ENCODE results near the gene HDAC4. TPM values are rescaled to one million over a fixed set of nuclear protein-coding genes. Genes with fewer than 3 reads are reported as not detected.

Gene HDAC4
- total and polyA plus RNA-seq, 9 of the 15 experiments (the other 6 are each of a cell fraction or from before 2014, with no cell fraction given), result 0.11 to 20.2 (median 4.0) TPM

GRCh38 chr2:239131521-239131920 lies 269.3 kb downstream of the HDAC4 start:
- H3K4me1 ChIP-seq (replicated peaks in 1 of 2; ENCODE audit: control insufficient read depth in 2 of 2, insufficient read depth in 2 of 2, low read length in 2 of 2), result no peaks in the 10 kb centered on the region
- no peaks in the 10 kb centered on the region for H4K20me1 ChIP-seq (replicated peaks; ENCODE audit: control insufficient read depth, insufficient read depth, low read length)
- no peaks in the 10 kb centered on the region for H3K79me2 ChIP-seq (ENCODE audit: control insufficient read depth, insufficient read depth, low read length)
- H2AFZ ChIP-seq (ENCODE audit: low read depth, low read length), result no peak overlapping the region
- no peaks in the 10 kb centered on the region for H3K9me3 ChIP-seq (replicated peaks; ENCODE audit: control insufficient read depth, insufficient read depth, low read depth, low read length)
- no peak for ATAC-seq
- H3K36me3 ChIP-seq (ENCODE audit: control insufficient read depth, insufficient read depth, low read length), result peaks cover 10% of the 10 kb centered on the region; the same call in 1 of the 3 replicates
- H3K27me3 ChIP-seq (ENCODE audit: control insufficient read depth in 2 of 2, insufficient read depth in 2 of 2, low read length in 2 of 2), result no peaks in the 10 kb centered on the region
- ChIA-PET CTCF (ENCODE audit: low intra/inter-chr PET ratio) (no interaction called here), POLR2A (no interaction called here)
- no peak for DNase-seq (ENCODE audit: extremely low read depth in 1 of 4, low spot score in 3 of 4)
- WGBS (ENCODE audit: insufficient coverage, low coverage, missing lambda C conversion rate), result 73% methylated on average over 6 of the region's 10 CpGs
- no TSS peak for BruUV-seq (replicated peaks)
- TF ChIP-seq ZNF589 (CRISPR knock-in tag; IDR thresholded peaks at IDR 0.05; ENCODE audit: low read depth) (no peak), BCL6 (CRISPR knock-in tag; IDR thresholded peaks at IDR 0.05) (no peak), NCOA4 (IDR thresholded peaks at IDR 0.05; ENCODE audit: partially characterized antibody) (no peak), ZNF507 (tag; conservative IDR thresholded peaks at IDR 0.05) (no peak), CBFA2T3 (IDR thresholded peaks at IDR 0.05) (no peak), MEF2D (tag; conservative IDR thresholded peaks at IDR 0.05; ENCODE audit: low read depth) (no peak), MNT (conservative IDR thresholded peaks at IDR 0.05) (no peak), HES1 (IDR thresholded peaks at IDR 0.05; ENCODE audit: low read depth) (no peak), POLR3G (IDR thresholded peaks at IDR 0.05; ENCODE audit: extremely low read depth, insufficient read length, insufficient replicate concordance) (no peak), MXI1 (IDR thresholded peaks at IDR 0.05; ENCODE audit: low read depth, low read length) (no peak), ETV5 (CRISPR knock-in tag; IDR thresholded peaks at IDR 0.05; ENCODE audit: low read depth) (no peak), YY1 (IDR thresholded peaks at IDR 0.05; ENCODE audit: borderline replicate concordance in 1 of 3, control insufficient read depth in 1 of 3, extremely low read depth in 1 of 3, insufficient read depth in 3 of 3, insufficient read length in 1 of 3, insufficient replicate concordance in 2 of 3, low read depth in 1 of 3, low read length in 2 of 3) (no peak), HOXB6 (CRISPR knock-in tag; IDR thresholded peaks at IDR 0.05; ENCODE audit: borderline replicate concordance) (no peak)
- no peaks in the 10 kb centered on the region for H3K9me1 ChIP-seq (ENCODE audit: control insufficient read depth, insufficient read depth, low read length)
- no peak overlapping the region for H3K4me3 ChIP-seq
- no peak overlapping the region for H3K27ac ChIP-seq (ENCODE audit: extremely low read depth, low read depth, low read length)
- in situ Hi-C loops (cut with MboI), result no loop called here
- no peak overlapping the region for H3K4me2 ChIP-seq (ENCODE audit: insufficient read depth, low read length)
- no peak for FAIRE-seq
- intact Hi-C loops (cut with micrococcal nuclease), result no loop called here
- no peak overlapping the region for H3K9ac ChIP-seq (ENCODE audit: insufficient read depth in 1 of 2, low read depth in 2 of 2, low read length in 2 of 2)
